ENCODE data around the gene DTD2. TPM values are rescaled to one million over a fixed set of nuclear protein-coding genes. Genes with fewer than 3 reads are reported as not detected.

The DTD2 gene
- total RNA-seq, 1 donor from 2014 or later: 10.3 TPM

DNA sequence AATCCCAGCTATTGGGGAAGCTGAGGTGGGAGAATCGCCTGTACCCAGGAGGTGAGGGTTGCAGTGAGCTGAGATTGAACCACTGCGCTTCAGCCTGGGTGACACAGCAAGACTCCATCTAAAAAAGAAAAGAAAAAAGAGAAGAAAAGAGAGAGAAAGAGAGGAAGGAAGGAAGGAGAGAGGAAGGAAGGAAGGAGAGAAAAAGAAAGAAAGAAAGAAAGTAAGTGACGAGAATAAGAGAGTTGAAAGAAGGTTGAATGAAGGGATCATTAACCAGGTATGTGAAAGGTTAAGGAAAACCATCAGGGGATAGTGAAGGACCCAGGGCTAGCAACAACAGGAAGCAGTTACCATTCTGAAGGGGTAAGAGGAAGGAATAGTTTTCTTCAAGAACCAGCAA, 4.2 kb upstream of the DTD2 start:
- peaks cover 11% of the 10 kb centered on the region for H3K4me1 Mint-ChIP-seq (ENCODE audit: low read depth, unreplicated experiment)
- no peak for TF ChIP-seq CTCF (IDR thresholded peaks at IDR 0.05; ENCODE audit: partially characterized antibody, unreplicated experiment)
- H3K27me3 Mint-ChIP-seq (ENCODE audit: unreplicated experiment): peaks cover 2% of the 10 kb centered on the region
- no peaks in the 10 kb centered on the region for H3K36me3 Mint-ChIP-seq (ENCODE audit: unreplicated experiment)
- DNase-seq: no peak
- peaks cover 1% of the 10 kb centered on the region for H3K9me3 Mint-ChIP-seq (ENCODE audit: unreplicated experiment)
- no peak overlapping the region for H3K27ac Mint-ChIP-seq (ENCODE audit: unreplicated experiment)
- H3K4me3 Mint-ChIP-seq (ENCODE audit: unreplicated experiment): no peak overlapping the region

- H3K27ac Mint-ChIP-seq (ENCODE audit: unreplicated experiment): peak overlapping the region; percentile 12
Observed at GRCh38 chr14:31457665-31458659, 656 bp upstream of the DTD2 start.

GRCh38 chr14:31449971-31450610, 7.2 kb downstream of the DTD2 start:
- Mint-ChIP-seq H3K4me3 (ENCODE audit: unreplicated experiment) (no peak overlapping the region), H3K27ac (ENCODE audit: unreplicated experiment) (no peak overlapping the region)
- DNase-seq: no peak

More at GRCh38 chr14:31457665-31458659, 656 bp upstream of the DTD2 start:
- peaks cover 1% of the 10 kb centered on the region for H3K9me3 Mint-ChIP-seq (ENCODE audit: unreplicated experiment)
- H3K27me3 Mint-ChIP-seq (ENCODE audit: unreplicated experiment): peaks cover 2% of the 10 kb centered on the region
- peak overlapping the region; percentile 95 for H3K4me3 Mint-ChIP-seq (ENCODE audit: unreplicated experiment)
- H3K36me3 Mint-ChIP-seq (ENCODE audit: unreplicated experiment): no peaks in the 10 kb centered on the region
- no peak for DNase-seq
- TF ChIP-seq CTCF (IDR thresholded peaks at IDR 0.05; ENCODE audit: partially characterized antibody, unreplicated experiment): no peak
- peaks cover 14% of the 10 kb centered on the region for H3K4me1 Mint-ChIP-seq (ENCODE audit: low read depth, unreplicated experiment)

GRCh38 chr14:31449136-31449535, 8.2 kb downstream of the DTD2 start:
- Mint-ChIP-seq H3K9me3 (ENCODE audit: unreplicated experiment) (no peaks in the 10 kb centered on the region), H3K4me3 (ENCODE audit: unreplicated experiment) (no peak overlapping the region), H3K27ac (ENCODE audit: unreplicated experiment) (no peak overlapping the region), H3K27me3 (ENCODE audit: unreplicated experiment) (no peaks in the 10 kb centered on the region), H3K36me3 (ENCODE audit: unreplicated experiment) (no peaks in the 10 kb centered on the region), H3K4me1 (ENCODE audit: low read depth, unreplicated experiment) (no peaks in the 10 kb centered on the region)
- DNase-seq: no peak
- TF ChIP-seq CTCF (IDR thresholded peaks at IDR 0.05; ENCODE audit: partially characterized antibody, unreplicated experiment): no peak

More at GRCh38 chr14:31449971-31450610, 7.2 kb downstream of the DTD2 start:
- Mint-ChIP-seq H3K36me3 (ENCODE audit: unreplicated experiment) (no peaks in the 10 kb centered on the region), H3K9me3 (ENCODE audit: unreplicated experiment) (no peaks in the 10 kb centered on the region), H3K4me1 (ENCODE audit: low read depth, unreplicated experiment) (no peaks in the 10 kb centered on the region), H3K27me3 (ENCODE audit: unreplicated experiment) (no peaks in the 10 kb centered on the region)
- TF ChIP-seq CTCF (IDR thresholded peaks at IDR 0.05; ENCODE audit: partially characterized antibody, unreplicated experiment): peak; percentile 60
